Liver (tissue), 9 donors: ENCODE measurements around the gene PADI3. TPM values are rescaled to one million over a fixed set of nuclear protein-coding genes. Genes with fewer than 3 reads are reported as not detected.

Source experiments
- DNase-seq: peaks from one replicate; pipeline ENCODE4 v3.0.0-alpha.2; 2017; ENCODE audit warnings: low spot score
- H3K27ac ChIP-seq, 2 donors: one replicate each; pipeline ENCODE4 v1.7.0; 2013; ENCODE audit warnings: inconsistent platforms in 2 of 2, low read length in 2 of 2, control low read depth in 1 of 2, low read depth in 1 of 2, mild to moderate bottlenecking in 1 of 2
- H3K27me3 ChIP-seq, 4 donors: one replicate each; pipeline versions ENCODE4 v1.6.1 to v1.7.0; 2013; ENCODE audit warnings: low read length in 3 of 4, inconsistent platforms in 1 of 4, mild to moderate bottlenecking in 1 of 4, moderate library complexity in 1 of 4; ENCODE audit not compliant: control insufficient read depth in 4 of 4, insufficient read depth in 4 of 4
- H3K36me3 ChIP-seq, 4 donors: one replicate each; pipeline versions ENCODE4 v1.6.1 to v1.7.0; 2013; ENCODE audit warnings: low read length in 3 of 4, mild to moderate bottlenecking in 3 of 4, low read depth in 1 of 4, moderate library complexity in 1 of 4; ENCODE audit not compliant: control insufficient read depth in 4 of 4, insufficient read depth in 3 of 4
- H3K4me1 ChIP-seq, 4 donors: one replicate each; pipeline versions ENCODE4 v1.6.1 to v1.7.0; 2013; ENCODE audit warnings: low read length in 3 of 4, mild to moderate bottlenecking in 3 of 4, moderate library complexity in 1 of 4; ENCODE audit not compliant: control insufficient read depth in 4 of 4, insufficient read depth in 4 of 4
- H3K4me3 ChIP-seq, 3 donors: one replicate each; pipeline versions ENCODE4 v1.6.1 to v1.7.0; 2013; ENCODE audit warnings: low read length in 3 of 3, control low read depth in 1 of 3, low read depth in 1 of 3, mild to moderate bottlenecking in 1 of 3
- H3K9ac ChIP-seq, 2 donors: one replicate each; pipeline ENCODE4 v1.7.0; 2013; ENCODE audit warnings: low read length in 2 of 2, mild to moderate bottlenecking in 2 of 2, moderate library complexity in 2 of 2, control low read depth in 1 of 2, low read depth in 1 of 2
- H3K9me3 ChIP-seq, 4 donors: one replicate each; pipeline versions ENCODE4 v1.6.1 to v1.7.0; 2013; ENCODE audit warnings: low read length in 3 of 4; ENCODE audit not compliant: control insufficient read depth in 4 of 4
- EGR1 ChIP-seq, 2 donors: IDR thresholded peaks; 2 replicates each; pipeline ENCODE4 v1.6.1; 2016 to 2018; ENCODE audit warnings: antibody characterized with exemption in 2 of 2, low read depth in 2 of 2
- FOXA1 ChIP-seq: IDR thresholded peaks from 2 replicates; pipeline ENCODE4 v1.6.1; 2016; ENCODE audit warnings: antibody characterized with exemption
- FOXA2 ChIP-seq: IDR thresholded peaks from 2 replicates; pipeline ENCODE4 v1.6.1; 2016; ENCODE audit warnings: antibody characterized with exemption
- GABPA ChIP-seq, 2 donors: IDR thresholded peaks in 1 of 2; conservative IDR thresholded peaks in 1 of 2; 2 replicates each; pipeline ENCODE4 v1.6.1; 2016; ENCODE audit warnings: antibody characterized with exemption in 2 of 2, mild to moderate bottlenecking in 1 of 2, moderate library complexity in 1 of 2
- HNF4A ChIP-seq, 2 donors: conservative IDR thresholded peaks; 2 replicates each; pipeline ENCODE4 v1.6.1; 2016; ENCODE audit warnings: antibody characterized with exemption in 2 of 2, mild to moderate bottlenecking in 2 of 2
- HNF4G ChIP-seq: IDR thresholded peaks from 2 replicates; pipeline ENCODE4 v1.6.1; 2016; ENCODE audit warnings: antibody characterized with exemption
- JUND ChIP-seq, 2 donors: IDR thresholded peaks; 2 replicates each; pipeline ENCODE4 v1.6.1; 2016; ENCODE audit warnings: antibody characterized with exemption in 2 of 2
- MAX ChIP-seq: IDR thresholded peaks from 2 replicates; pipeline ENCODE4 v1.6.1; 2016; ENCODE audit warnings: antibody characterized with exemption
- NR2F2 ChIP-seq: IDR thresholded peaks from 2 replicates; pipeline ENCODE4 v1.6.1; 2016; ENCODE audit warnings: antibody characterized with exemption
- RAD21 ChIP-seq, 2 donors: IDR thresholded peaks; 2 replicates each; pipeline ENCODE4 v1.6.1; 2016; ENCODE audit warnings: antibody characterized with exemption in 2 of 2, mild to moderate bottlenecking in 2 of 2
- REST ChIP-seq: IDR thresholded peaks from 2 replicates; pipeline ENCODE4 v1.6.1; 2016; ENCODE audit warnings: antibody characterized with exemption, mild to moderate bottlenecking
- RXRA ChIP-seq, 2 donors: IDR thresholded peaks; 2 replicates each; pipeline ENCODE4 v1.6.1; 2017 to 2018; ENCODE audit warnings: antibody characterized with exemption in 2 of 2, mild to moderate bottlenecking in 1 of 2
- SP1 ChIP-seq: IDR thresholded peaks from 2 replicates; pipeline ENCODE4 v1.6.1; 2018; ENCODE audit warnings: antibody characterized with exemption, mild to moderate bottlenecking
- TAF1 ChIP-seq: conservative IDR thresholded peaks from 2 replicates; pipeline ENCODE4 v1.6.1; 2016; ENCODE audit warnings: antibody characterized with exemption, mild to moderate bottlenecking
- YY1 ChIP-seq: IDR thresholded peaks from 2 replicates; pipeline ENCODE4 v1.6.1; 2016; ENCODE audit warnings: antibody characterized with exemption, mild to moderate bottlenecking
- ZBTB33 ChIP-seq: IDR thresholded peaks from 2 replicates; pipeline ENCODE4 v1.6.1; 2016; ENCODE audit warnings: antibody characterized with exemption
- WGBS: extraction: QIAGEN DNeasy Blood & Tissue Kit; methylation state at CpG from one replicate; pipeline ENCODE4 v1.1.7; 2013; 5-methylcytosine and 5-hydroxymethylcytosine counted together
- polyA plus RNA-seq, 2 donors: library from polyadenylated mRNA; stranded (reverse) in 1 of 2; unstranded in 1 of 2; fragments of 200-250 nt in 1 of 2; fragments of >200 nt in 1 of 2; fragmentation: Nextera tagmentation in 1 of 2; extraction: Ambion mirVana in 1 of 2; gene quantifications; one replicate each; pipeline versions ENCODE4 v1.2.1 to v1.2.3, GENCODE V29; 2013 to 2015
- total RNA-seq, 2 donors: library from RNA; depleted of rRNA; stranded (reverse); fragments of >200 nt; gene quantifications; one replicate each; pipeline ENCODE4 v1.2.3, GENCODE V29; 2014
- TF ChIP-seq, protein P1 (sequence below): fragments of 150-350 bp; IDR thresholded peaks from 2 replicates; pipeline ENCODE4 v1.5.1; 2017; ENCODE audit warnings: improper control_type of control experiment, low read depth, low read length; ENCODE audit not compliant: missing input control
- TF ChIP-seq, protein P2 (sequence below): IDR thresholded peaks from 2 replicates; pipeline ENCODE4 v1.6.1; 2016; ENCODE audit warnings: antibody characterized with exemption
- donor health status: healthy.
- donor health status: healthy.
- donor health status: healthy.
- donor health status: healthy.
- donor health status: healthy.

PADI3 gene
- total and polyA plus RNA-seq, 4 donors: not detected

- H3K36me3 ChIP-seq: no peaks in the 10 kb centered on the region
- no peak overlapping the region for H3K4me3 ChIP-seq
- 82% methylated on average over 3 of the region's 3 CpGs for WGBS
- H3K27me3 ChIP-seq: peaks cover 0 to 7% (median under 1%) of the 10 kb centered on the region in 4 donors
- no peak overlapping the region for H3K27ac ChIP-seq
- TF ChIP-seq RAD21 (IDR thresholded peaks at IDR 0.05) (no peak), RXRA (IDR thresholded peaks at IDR 0.05) (no peak), NR2F2 (no peak), FOXA1 (no peak), EGR1 (IDR thresholded peaks at IDR 0.05; ENCODE audit: low read depth in 2 of 2) (no peak), YY1 (no peak), HNF4A (conservative IDR thresholded peaks at IDR 0.05) (no peak), ZBTB33 (no peak), MAX (no peak), FOXA2 (no peak), TAF1 (no peak), HNF4G (no peak), GABPA (IDR thresholded peaks at IDR 0.05 in 1 of 2, conservative IDR thresholded peaks at IDR 0.05 in 1 of 2) (no peak), REST (no peak), JUND (IDR thresholded peaks at IDR 0.05) (no peak), SP1 (no peak)
- TF ChIP-seq, protein P1, sequence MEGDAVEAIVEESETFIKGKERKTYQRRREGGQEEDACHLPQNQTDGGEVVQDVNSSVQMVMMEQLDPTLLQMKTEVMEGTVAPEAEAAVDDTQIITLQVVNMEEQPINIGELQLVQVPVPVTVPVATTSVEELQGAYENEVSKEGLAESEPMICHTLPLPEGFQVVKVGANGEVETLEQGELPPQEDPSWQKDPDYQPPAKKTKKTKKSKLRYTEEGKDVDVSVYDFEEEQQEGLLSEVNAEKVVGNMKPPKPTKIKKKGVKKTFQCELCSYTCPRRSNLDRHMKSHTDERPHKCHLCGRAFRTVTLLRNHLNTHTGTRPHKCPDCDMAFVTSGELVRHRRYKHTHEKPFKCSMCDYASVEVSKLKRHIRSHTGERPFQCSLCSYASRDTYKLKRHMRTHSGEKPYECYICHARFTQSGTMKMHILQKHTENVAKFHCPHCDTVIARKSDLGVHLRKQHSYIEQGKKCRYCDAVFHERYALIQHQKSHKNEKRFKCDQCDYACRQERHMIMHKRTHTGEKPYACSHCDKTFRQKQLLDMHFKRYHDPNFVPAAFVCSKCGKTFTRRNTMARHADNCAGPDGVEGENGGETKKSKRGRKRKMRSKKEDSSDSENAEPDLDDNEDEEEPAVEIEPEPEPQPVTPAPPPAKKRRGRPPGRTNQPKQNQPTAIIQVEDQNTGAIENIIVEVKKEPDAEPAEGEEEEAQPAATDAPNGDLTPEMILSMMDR: no peak
- TF ChIP-seq, protein P2, sequence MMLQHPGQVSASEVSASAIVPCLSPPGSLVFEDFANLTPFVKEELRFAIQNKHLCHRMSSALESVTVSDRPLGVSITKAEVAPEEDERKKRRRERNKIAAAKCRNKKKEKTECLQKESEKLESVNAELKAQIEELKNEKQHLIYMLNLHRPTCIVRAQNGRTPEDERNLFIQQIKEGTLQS: no peak
- H3K9ac ChIP-seq: no peak overlapping the region
- no peaks in the 10 kb centered on the region for H3K9me3 ChIP-seq
- peaks cover 0 to 7% (median 3%) of the 10 kb centered on the region in 4 donors for H3K4me1 ChIP-seq
- no peak for DNase-seq
These were observed 28.6 kb upstream of the PADI3 start for GRCh38 chr1:17220287-17220686.
